GM23338 (cell line): ENCODE results near the gene DUSP8. TPM values are rescaled to one million over a fixed set of nuclear protein-coding genes. Genes with fewer than 3 reads are reported as not detected.

Source experiments
- ATAC-seq: fragments of 200-7000 bp; cut with Tn5 transposase; 3 replicates; pipeline ENCODE4 v1.9.1; 2020
- DNase-seq: peaks from one replicate; pipeline ENCODE4 v3.0.0-alpha.2; 2015; ENCODE audit warnings: low spot score
- H2AFZ ChIP-seq: fragments of 200-600 bp; sonication (generic); 2 replicates; pipeline ENCODE4 v1.8.0; 2016; ENCODE audit warnings: antibody characterized with exemption, mild to moderate bottlenecking, moderate library complexity
- H3F3A ChIP-seq: fragments of 200-600 bp; sonication (generic); replicated peaks from 2 replicates; pipeline ENCODE4 v1.8.0; 2017; ENCODE audit warnings: antibody characterized with exemption, mixed run types, low read depth
- H3K27ac ChIP-seq: fragments of 200-600 bp; sonication (generic); 2 replicates; pipeline ENCODE4 v1.6.1; 2016; ENCODE audit warnings: low read depth
- H3K27me3 ChIP-seq: fragments of 200-600 bp; sonication (generic); 2 replicates; pipeline ENCODE4 v1.8.0; 2016; ENCODE audit warnings: mild to moderate bottlenecking, mixed run types, moderate library complexity; ENCODE audit not compliant: insufficient read depth
- H3K36me3 ChIP-seq: fragments of 200-600 bp; sonication (generic); 2 replicates; pipeline ENCODE4 v1.8.0; 2016; ENCODE audit warnings: mild to moderate bottlenecking; ENCODE audit not compliant: insufficient read depth
- H3K4me1 ChIP-seq: fragments of 200-600 bp; sonication (generic); 2 replicates; pipeline ENCODE4 v1.8.0; 2016; ENCODE audit warnings: mild to moderate bottlenecking, moderate library complexity; ENCODE audit not compliant: insufficient read depth
- H3K4me2 ChIP-seq: fragments of 200-600 bp; sonication (generic); 2 replicates; pipeline ENCODE4 v1.7.1; 2017; ENCODE audit warnings: mixed run types
- H3K4me3 ChIP-seq: fragments of 200-600 bp; sonication (generic); 2 replicates; pipeline ENCODE4 v1.6.1; 2016; ENCODE audit warnings: mixed run types
- H3K79me2 ChIP-seq: fragments of 200-600 bp; sonication (generic); replicated peaks from 2 replicates; pipeline ENCODE4 v1.8.0; 2017; ENCODE audit warnings: mild to moderate bottlenecking; ENCODE audit not compliant: insufficient read depth
- H3K9me2 ChIP-seq: fragments of 200-600 bp; sonication (generic); 2 replicates; pipeline ENCODE4 v1.8.0; 2017; ENCODE audit not compliant: insufficient read depth
- H4K20me1 ChIP-seq: fragments of 200-600 bp; sonication (generic); replicated peaks from 2 replicates; pipeline ENCODE4 v1.8.0; 2017; ENCODE audit warnings: mild to moderate bottlenecking; ENCODE audit not compliant: insufficient read depth
- H3K27ac Mint-ChIP-seq: 2 replicates; pipeline ENCODE4 v1.8.0; 2020; ENCODE audit warnings: inconsistent platforms, mild to moderate bottlenecking, moderate library complexity, mixed read lengths
- H3K27me3 Mint-ChIP-seq: 3 replicates; pipeline ENCODE4 v1.8.0; 2022; ENCODE audit warnings: low read depth, mild to moderate bottlenecking, moderate library complexity, mixed read lengths, inconsistent platforms; ENCODE audit not compliant: insufficient read depth, poor library complexity
- H3K36me3 Mint-ChIP-seq: 3 replicates; pipeline ENCODE4 v1.8.0; 2021; ENCODE audit warnings: low read depth, mild to moderate bottlenecking, inconsistent platforms, moderate library complexity, mixed read lengths
- H3K4me1 Mint-ChIP-seq: 3 replicates; pipeline ENCODE4 v1.8.0; 2020; ENCODE audit warnings: mild to moderate bottlenecking, inconsistent platforms, mixed read lengths
- H3K4me3 Mint-ChIP-seq: 3 replicates; pipeline ENCODE4 v1.8.0; 2021; ENCODE audit warnings: moderate library complexity, mild to moderate bottlenecking, inconsistent platforms, mixed read lengths
- H3K9me3 Mint-ChIP-seq: 3 replicates; pipeline ENCODE4 v1.8.0; 2020; ENCODE audit warnings: moderate library complexity, mild to moderate bottlenecking, inconsistent platforms, mixed read lengths
- CREB1 ChIP-seq: fragments of 250-450 bp; sonication (Bioruptor Pico); IDR thresholded peaks from 2 replicates; pipeline ENCODE4 v1.5.0; 2020; ENCODE audit warnings: low read depth, mild to moderate bottlenecking, moderate library complexity
- EZH2 ChIP-seq: fragments of 200-600 bp; sonication (generic); IDR thresholded peaks from one replicate; pipeline ENCODE4 v1.8.0; 2017; ENCODE audit warnings: antibody characterized with exemption, mild to moderate bottlenecking, low read depth; ENCODE audit not compliant: unreplicated experiment
- EZH2phosphoT487 ChIP-seq: fragments of 200-600 bp; sonication (generic); IDR thresholded peaks from one replicate; pipeline ENCODE4 v1.8.1; 2018; ENCODE audit warnings: antibody characterized with exemption; ENCODE audit not compliant: unreplicated experiment
- JUNB ChIP-seq: IDR thresholded peaks from one replicate; pipeline ENCODE4 v1.6.1; 2016; ENCODE audit warnings: antibody characterized with exemption; ENCODE audit not compliant: unreplicated experiment
- NANOG ChIP-seq: IDR thresholded peaks from 2 replicates; pipeline ENCODE4 v1.6.1; 2016; ENCODE audit warnings: antibody characterized with exemption, borderline replicate concordance
- POLR2AphosphoS5 ChIP-seq: IDR thresholded peaks from 2 replicates; pipeline ENCODE4 v1.6.1; 2016; ENCODE audit warnings: antibody characterized with exemption, low read depth
- STAT1 ChIP-seq: IDR thresholded peaks from one replicate; pipeline ENCODE4 v1.6.1; 2016; ENCODE audit warnings: antibody characterized with exemption; ENCODE audit not compliant: unreplicated experiment
- ZNF114 ChIP-seq: fragments of 250-450 bp; sonication (Bioruptor Pico); IDR thresholded peaks from 2 replicates; pipeline ENCODE4 v1.5.0; 2020; ENCODE audit warnings: mild to moderate bottlenecking, moderate library complexity
- ZNF331 ChIP-seq: fragments of 250-450 bp; sonication (Bioruptor Pico); IDR thresholded peaks from 2 replicates; pipeline ENCODE4 v1.5.0; 2020; ENCODE audit warnings: low read depth, mild to moderate bottlenecking, moderate library complexity
- polyA plus RNA-seq: library from polyadenylated mRNA; unstranded; fragments of >200 nt; fragmentation: Nextera tagmentation; extraction: Ambion mirVana; gene quantifications from 2 replicates; pipeline ENCODE4 v1.2.1, GENCODE V29; 2016
- total RNA-seq: library from RNA; depleted of rRNA; stranded (reverse); fragments of >200 nt; shearing (Covaris generic); gene quantifications from 2 replicates; pipeline ENCODE4 v1.2.3, GENCODE V29; 2014
- TF ChIP-seq, protein P1 (sequence below): IDR thresholded peaks from 2 replicates; pipeline ENCODE4 v1.6.1; 2016; ENCODE audit warnings: antibody characterized with exemption
- TF ChIP-seq, protein P2 (sequence below): IDR thresholded peaks from one replicate; pipeline ENCODE4 v1.6.1; 2018; ENCODE audit warnings: antibody characterized with exemption; ENCODE audit not compliant: unreplicated experiment
- TF ChIP-seq, protein P3 (sequence below), 2 experiments: fragments of 200-600 bp in 1 of 2; sonication (generic) in 1 of 2; conservative IDR thresholded peaks; 2 replicates each; pipeline versions ENCODE4 v1.5.1 to v1.6.1; 2016 to 2017; ENCODE audit warnings: antibody characterized with exemption in 2 of 2, low read depth in 2 of 2, mild to moderate bottlenecking in 2 of 2, moderate library complexity in 1 of 2
- TF ChIP-seq, protein P4 (sequence below): fragments of 250-450 bp; sonication (Bioruptor Pico); IDR thresholded peaks from 2 replicates; pipeline ENCODE4 v1.5.0; 2020; ENCODE audit warnings: mild to moderate bottlenecking, moderate library complexity

Gene DUSP8
- total and polyA plus RNA-seq, 2 experiments from 2014 or later = 1.1 TPM

DNA sequence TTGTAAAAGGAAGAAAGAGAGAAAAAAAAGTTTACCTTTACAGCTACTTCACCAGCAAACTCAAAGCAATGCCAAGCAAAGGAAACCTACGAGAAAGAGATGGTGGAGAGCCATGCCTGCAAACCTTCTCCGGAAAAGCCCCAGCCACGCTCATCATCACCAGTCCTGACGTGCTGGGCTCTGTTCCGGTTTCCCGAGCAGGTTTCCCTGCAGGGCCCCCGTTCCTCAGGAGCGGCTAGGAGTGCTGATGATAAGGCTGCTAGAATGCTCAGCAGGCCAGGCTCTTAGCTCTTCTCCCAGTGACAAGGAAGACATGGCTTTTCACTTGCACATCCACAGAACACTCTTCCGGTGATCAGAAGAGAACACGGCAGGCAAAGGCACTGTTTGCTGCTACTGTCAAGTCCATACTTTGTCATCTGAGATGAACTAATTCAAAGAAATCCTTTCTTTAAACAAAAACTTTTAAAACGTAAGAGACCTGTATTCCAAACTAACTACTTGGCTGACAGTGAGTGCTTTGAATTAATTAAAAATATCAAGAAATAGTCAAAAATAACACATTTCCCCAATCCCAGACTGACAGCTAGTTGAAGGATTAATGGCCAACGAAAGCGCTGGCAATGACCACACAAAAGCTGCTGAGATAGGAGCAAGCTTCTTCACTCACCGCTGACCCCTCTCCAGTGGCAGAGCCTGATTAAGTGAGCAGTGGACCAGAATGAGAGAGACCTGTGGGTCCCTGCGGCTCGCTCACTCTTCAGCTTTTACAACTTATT, 35.8 kb downstream of the DUSP8 start:
- Histone ChIP-seq H3K27me3 (peaks cover 17% of the 10 kb centered on the region), H3K4me2 (no peak overlapping the region), H3K9me2 (no peaks in the 10 kb centered on the region), H3K4me3 (no peak overlapping the region), H3K36me3 (no peaks in the 10 kb centered on the region), H2AFZ (no peak overlapping the region), H3K79me2 (peaks cover 51% of the 10 kb centered on the region), H3F3A (no peaks in the 10 kb centered on the region), H3K27ac (no peak overlapping the region), H3K4me1 (no peaks in the 10 kb centered on the region), H4K20me1 (peaks cover 13% of the 10 kb centered on the region)
- TF ChIP-seq, protein P1, sequence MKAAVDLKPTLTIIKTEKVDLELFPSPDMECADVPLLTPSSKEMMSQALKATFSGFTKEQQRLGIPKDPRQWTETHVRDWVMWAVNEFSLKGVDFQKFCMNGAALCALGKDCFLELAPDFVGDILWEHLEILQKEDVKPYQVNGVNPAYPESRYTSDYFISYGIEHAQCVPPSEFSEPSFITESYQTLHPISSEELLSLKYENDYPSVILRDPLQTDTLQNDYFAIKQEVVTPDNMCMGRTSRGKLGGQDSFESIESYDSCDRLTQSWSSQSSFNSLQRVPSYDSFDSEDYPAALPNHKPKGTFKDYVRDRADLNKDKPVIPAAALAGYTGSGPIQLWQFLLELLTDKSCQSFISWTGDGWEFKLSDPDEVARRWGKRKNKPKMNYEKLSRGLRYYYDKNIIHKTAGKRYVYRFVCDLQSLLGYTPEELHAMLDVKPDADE = no peak
- TF ChIP-seq NANOG (no peak), ZNF114 (CRISPR knock-in tag) (no peak), STAT1 (no peak), EZH2 (no peak), POLR2AphosphoS5 (no peak), CREB1 (CRISPR knock-in tag) (no peak), EZH2phosphoT487 (no peak), ZNF331 (CRISPR knock-in tag) (no peak), JUNB (no peak)
- TF ChIP-seq, protein P2, sequence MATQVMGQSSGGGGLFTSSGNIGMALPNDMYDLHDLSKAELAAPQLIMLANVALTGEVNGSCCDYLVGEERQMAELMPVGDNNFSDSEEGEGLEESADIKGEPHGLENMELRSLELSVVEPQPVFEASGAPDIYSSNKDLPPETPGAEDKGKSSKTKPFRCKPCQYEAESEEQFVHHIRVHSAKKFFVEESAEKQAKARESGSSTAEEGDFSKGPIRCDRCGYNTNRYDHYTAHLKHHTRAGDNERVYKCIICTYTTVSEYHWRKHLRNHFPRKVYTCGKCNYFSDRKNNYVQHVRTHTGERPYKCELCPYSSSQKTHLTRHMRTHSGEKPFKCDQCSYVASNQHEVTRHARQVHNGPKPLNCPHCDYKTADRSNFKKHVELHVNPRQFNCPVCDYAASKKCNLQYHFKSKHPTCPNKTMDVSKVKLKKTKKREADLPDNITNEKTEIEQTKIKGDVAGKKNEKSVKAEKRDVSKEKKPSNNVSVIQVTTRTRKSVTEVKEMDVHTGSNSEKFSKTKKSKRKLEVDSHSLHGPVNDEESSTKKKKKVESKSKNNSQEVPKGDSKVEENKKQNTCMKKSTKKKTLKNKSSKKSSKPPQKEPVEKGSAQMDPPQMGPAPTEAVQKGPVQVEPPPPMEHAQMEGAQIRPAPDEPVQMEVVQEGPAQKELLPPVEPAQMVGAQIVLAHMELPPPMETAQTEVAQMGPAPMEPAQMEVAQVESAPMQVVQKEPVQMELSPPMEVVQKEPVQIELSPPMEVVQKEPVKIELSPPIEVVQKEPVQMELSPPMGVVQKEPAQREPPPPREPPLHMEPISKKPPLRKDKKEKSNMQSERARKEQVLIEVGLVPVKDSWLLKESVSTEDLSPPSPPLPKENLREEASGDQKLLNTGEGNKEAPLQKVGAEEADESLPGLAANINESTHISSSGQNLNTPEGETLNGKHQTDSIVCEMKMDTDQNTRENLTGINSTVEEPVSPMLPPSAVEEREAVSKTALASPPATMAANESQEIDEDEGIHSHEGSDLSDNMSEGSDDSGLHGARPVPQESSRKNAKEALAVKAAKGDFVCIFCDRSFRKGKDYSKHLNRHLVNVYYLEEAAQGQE = no peak
- TF ChIP-seq, protein P3, sequence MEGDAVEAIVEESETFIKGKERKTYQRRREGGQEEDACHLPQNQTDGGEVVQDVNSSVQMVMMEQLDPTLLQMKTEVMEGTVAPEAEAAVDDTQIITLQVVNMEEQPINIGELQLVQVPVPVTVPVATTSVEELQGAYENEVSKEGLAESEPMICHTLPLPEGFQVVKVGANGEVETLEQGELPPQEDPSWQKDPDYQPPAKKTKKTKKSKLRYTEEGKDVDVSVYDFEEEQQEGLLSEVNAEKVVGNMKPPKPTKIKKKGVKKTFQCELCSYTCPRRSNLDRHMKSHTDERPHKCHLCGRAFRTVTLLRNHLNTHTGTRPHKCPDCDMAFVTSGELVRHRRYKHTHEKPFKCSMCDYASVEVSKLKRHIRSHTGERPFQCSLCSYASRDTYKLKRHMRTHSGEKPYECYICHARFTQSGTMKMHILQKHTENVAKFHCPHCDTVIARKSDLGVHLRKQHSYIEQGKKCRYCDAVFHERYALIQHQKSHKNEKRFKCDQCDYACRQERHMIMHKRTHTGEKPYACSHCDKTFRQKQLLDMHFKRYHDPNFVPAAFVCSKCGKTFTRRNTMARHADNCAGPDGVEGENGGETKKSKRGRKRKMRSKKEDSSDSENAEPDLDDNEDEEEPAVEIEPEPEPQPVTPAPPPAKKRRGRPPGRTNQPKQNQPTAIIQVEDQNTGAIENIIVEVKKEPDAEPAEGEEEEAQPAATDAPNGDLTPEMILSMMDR (conservative IDR thresholded peaks at IDR 0.05; ENCODE audit: low read depth in 2 of 2) = no peak
- TF ChIP-seq, protein P4, sequence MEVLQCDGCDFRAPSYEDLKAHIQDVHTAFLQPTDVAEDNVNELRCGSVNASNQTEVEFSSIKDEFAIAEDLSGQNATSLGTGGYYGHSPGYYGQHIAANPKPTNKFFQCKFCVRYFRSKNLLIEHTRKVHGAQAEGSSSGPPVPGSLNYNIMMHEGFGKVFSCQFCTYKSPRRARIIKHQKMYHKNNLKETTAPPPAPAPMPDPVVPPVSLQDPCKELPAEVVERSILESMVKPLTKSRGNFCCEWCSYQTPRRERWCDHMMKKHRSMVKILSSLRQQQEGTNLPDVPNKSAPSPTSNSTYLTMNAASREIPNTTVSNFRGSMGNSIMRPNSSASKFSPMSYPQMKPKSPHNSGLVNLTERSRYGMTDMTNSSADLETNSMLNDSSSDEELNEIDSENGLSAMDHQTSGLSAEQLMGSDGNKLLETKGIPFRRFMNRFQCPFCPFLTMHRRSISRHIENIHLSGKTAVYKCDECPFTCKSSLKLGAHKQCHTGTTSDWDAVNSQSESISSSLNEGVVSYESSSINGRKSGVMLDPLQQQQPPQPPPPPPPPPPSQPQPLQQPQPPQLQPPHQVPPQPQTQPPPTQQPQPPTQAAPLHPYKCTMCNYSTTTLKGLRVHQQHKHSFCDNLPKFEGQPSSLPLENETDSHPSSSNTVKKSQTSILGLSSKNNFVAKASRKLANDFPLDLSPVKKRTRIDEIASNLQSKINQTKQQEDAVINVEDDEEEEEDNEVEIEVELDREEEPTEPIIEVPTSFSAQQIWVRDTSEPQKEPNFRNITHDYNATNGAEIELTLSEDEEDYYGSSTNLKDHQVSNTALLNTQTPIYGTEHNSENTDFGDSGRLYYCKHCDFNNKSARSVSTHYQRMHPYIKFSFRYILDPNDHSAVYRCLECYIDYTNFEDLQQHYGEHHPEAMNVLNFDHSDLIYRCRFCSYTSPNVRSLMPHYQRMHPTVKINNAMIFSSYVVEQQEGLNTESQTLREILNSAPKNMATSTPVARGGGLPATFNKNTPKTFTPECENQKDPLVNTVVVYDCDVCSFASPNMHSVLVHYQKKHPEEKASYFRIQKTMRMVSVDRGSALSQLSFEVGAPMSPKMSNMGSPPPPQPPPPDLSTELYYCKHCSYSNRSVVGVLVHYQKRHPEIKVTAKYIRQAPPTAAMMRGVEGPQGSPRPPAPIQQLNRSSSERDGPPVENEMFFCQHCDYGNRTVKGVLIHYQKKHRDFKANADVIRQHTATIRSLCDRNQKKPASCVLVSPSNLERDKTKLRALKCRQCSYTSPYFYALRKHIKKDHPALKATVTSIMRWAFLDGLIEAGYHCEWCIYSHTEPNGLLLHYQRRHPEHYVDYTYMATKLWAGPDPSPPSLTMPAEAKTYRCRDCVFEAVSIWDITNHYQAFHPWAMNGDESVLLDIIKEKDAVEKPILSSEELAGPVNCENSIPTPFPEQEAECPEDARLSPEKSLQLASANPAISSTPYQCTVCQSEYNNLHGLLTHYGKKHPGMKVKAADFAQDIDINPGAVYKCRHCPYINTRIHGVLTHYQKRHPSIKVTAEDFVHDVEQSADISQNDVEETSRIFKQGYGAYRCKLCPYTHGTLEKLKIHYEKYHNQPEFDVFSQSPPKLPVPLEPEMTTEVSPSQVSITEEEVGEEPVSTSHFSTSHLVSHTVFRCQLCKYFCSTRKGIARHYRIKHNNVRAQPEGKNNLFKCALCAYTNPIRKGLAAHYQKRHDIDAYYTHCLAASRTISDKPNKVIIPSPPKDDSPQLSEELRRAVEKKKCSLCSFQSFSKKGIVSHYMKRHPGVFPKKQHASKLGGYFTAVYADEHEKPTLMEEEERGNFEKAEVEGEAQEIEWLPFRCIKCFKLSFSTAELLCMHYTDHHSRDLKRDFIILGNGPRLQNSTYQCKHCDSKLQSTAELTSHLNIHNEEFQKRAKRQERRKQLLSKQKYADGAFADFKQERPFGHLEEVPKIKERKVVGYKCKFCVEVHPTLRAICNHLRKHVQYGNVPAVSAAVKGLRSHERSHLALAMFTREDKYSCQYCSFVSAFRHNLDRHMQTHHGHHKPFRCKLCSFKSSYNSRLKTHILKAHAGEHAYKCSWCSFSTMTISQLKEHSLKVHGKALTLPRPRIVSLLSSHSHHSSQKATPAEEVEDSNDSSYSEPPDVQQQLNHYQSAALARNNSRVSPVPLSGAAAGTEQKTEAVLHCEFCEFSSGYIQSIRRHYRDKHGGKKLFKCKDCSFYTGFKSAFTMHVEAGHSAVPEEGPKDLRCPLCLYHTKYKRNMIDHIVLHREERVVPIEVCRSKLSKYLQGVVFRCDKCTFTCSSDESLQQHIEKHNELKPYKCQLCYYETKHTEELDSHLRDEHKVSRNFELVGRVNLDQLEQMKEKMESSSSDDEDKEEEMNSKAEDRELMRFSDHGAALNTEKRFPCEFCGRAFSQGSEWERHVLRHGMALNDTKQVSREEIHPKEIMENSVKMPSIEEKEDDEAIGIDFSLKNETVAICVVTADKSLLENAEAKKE (CRISPR knock-in tag) = no peak
- Mint-ChIP-seq H3K9me3 (no peaks in the 10 kb centered on the region), H3K27me3 (peaks cover 14% of the 10 kb centered on the region), H3K4me1 (no peaks in the 10 kb centered on the region; the same call in 2 of the 3 replicates), H3K4me3 (no peak overlapping the region), H3K27ac (no peak overlapping the region), H3K36me3 (no peaks in the 10 kb centered on the region)
- DNase-seq = no peak
- no peak for ATAC-seq
